ENCODE results near the gene SFSWAP. TPM values are rescaled to one million over a fixed set of nuclear protein-coding genes. Genes with fewer than 3 reads are reported as not detected.

Gene SFSWAP
- total and polyA plus RNA-seq, 2 of the 8 experiments (the other 6 are each of a cell fraction or from before 2014, with no cell fraction given) = 36.5 to 49.5 TPM

DNA sequence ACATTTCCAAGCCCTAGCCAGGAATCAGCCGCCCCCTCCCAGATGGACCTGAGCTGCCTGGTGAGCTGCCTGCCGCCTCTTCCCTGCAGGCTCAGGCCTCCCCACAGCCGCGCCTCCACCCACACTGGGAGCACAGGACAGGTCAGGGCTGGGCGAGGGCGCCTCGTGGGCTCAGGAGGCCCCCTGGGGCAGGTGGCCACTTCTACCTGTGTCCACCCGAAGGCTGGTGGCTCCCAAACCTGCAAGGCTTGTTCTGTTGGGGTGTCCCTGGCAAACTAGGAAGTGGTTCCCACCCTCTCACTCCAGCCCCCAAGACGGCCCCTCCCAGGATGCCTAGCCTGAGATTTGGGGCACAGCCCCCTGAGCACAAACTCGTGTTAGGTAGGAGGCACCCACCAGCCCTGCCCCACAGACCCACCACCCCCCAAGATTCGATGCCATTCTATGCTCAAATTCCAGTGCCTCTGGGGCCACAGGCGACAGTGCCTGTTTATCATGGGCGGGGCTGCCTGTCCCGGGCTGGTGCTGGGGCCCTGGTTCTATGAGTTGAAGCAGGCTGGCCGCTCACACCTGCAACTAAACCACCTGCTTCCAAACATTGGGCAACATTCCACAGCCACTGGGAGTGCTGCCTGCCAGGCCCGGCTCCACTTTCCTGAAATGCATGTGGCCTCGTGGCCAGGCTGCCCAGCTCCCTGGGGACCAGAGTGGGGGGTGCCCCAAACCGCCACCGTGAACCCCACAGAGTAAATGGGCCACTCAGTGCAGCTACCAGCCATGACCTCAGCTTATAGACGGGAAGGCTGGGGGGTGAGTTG, 124.1 kb downstream of the SFSWAP start:
- H3K9ac ChIP-seq (replicated peaks in 1 of 4; ENCODE audit: extremely low read depth in 1 of 4, low read depth in 3 of 4, low read length in 3 of 4) = no peak overlapping the region
- CTCF ChIA-PET (ENCODE audit: partially characterized antibody) = interaction anchor here (0.7 to 3.3 kb wide), 3 partner anchors 17 to 80 kb away, joined by 3 to 9 read pairs (median 4); no protein-coding TSS in a partner anchor
- H2BK120ac ChIP-seq (replicated peaks; ENCODE audit: low read depth, low read length) = no peak overlapping the region
- peaks cover 5 to 25% of the 10 kb centered on the region in 2 experiments for H4K20me1 ChIP-seq (replicated peaks in 1 of 2; ENCODE audit: control insufficient read depth in 1 of 2, insufficient read depth in 2 of 2, low read length in 2 of 2)
- H3K23me2 ChIP-seq (ENCODE audit: low read depth, low read length) = peaks cover 6% of the 10 kb centered on the region; the same call in 1 of the 2 replicates
- peaks cover 4% of the 10 kb centered on the region; the same call in 1 of the 2 replicates for H3K79me1 ChIP-seq (ENCODE audit: low read depth, low read length)
- no peak overlapping the region for H3K4me2 ChIP-seq (ENCODE audit: insufficient read depth in 1 of 2, low read depth in 2 of 2, low read length in 2 of 2)
- WGBS, 2 experiments (ENCODE audit: extremely low coverage in 1 of 2, insufficient coverage in 1 of 2, insufficient read length in 1 of 2, insufficient replicate concordance in 2 of 2, low coverage in 1 of 2, low lambda C conversion rate in 2 of 2, missing lambda C conversion rate in 1 of 2) = 91% methylated on average over 20 of the region's 20 CpGs; no CpG with 5 or more reads in 1 of the 2 experiments
- H3K27ac ChIP-seq (ENCODE audit: low read depth, low read length) = no peak overlapping the region; the same call in 1 of the 2 replicates
- H3K79me2 ChIP-seq (ENCODE audit: control insufficient read depth in 1 of 2, insufficient read depth in 2 of 2, low read length in 2 of 2) = peaks cover 0 to 20% of the 10 kb centered on the region in 2 experiments; a peak in 2 of 4 replicates
- H3K18ac ChIP-seq (ENCODE audit: extremely low read depth, low read length) = no peak overlapping the region
- H4K5ac ChIP-seq (ENCODE audit: insufficient read length, low read depth, low read length) = no peak overlapping the region
- H3K56ac ChIP-seq (replicated peaks; ENCODE audit: insufficient read length, low read depth, low read length) = no peak overlapping the region
- DNase-seq (ENCODE audit: low read depth in 1 of 2, low spot score in 2 of 2) = peak in 1 of 2 experiments; percentile 40
- FAIRE-seq = no peak
- H3K4me3 ChIP-seq (ENCODE audit: extremely low read depth in 1 of 4, insufficient read depth in 2 of 4, low read depth in 3 of 4, low read length in 4 of 4) = no peak overlapping the region
- no peak overlapping the region for H4K91ac ChIP-seq (replicated peaks; ENCODE audit: insufficient read length, low read length)
- no peak overlapping the region for H2BK15ac ChIP-seq (ENCODE audit: low read length)
- H2AK5ac ChIP-seq (ENCODE audit: low read depth, low read length) = no peak overlapping the region
- no peaks in the 10 kb centered on the region; a peak in 1 of 8 replicates for H3K36me3 ChIP-seq (ENCODE audit: control insufficient read depth in 2 of 4, insufficient read depth in 4 of 4, low read length in 3 of 4)
- peaks cover 0 to 2% (median under 1%) of the 10 kb centered on the region in 4 experiments; a peak in 2 of 7 replicates for H3K27me3 ChIP-seq (replicated peaks in 1 of 4; ENCODE audit: control insufficient read depth in 3 of 4, extremely low read depth in 1 of 4, insufficient read depth in 3 of 4, low read length in 3 of 4)
- H3K23ac ChIP-seq (ENCODE audit: insufficient read length) = no peak overlapping the region
- H3K9me3 ChIP-seq (ENCODE audit: insufficient read depth in 2 of 2, low read depth in 1 of 2, low read length in 1 of 2) = no peaks in the 10 kb centered on the region
- peak overlapping the region; percentile 2; the same call in 1 of the 2 replicates for H4K8ac ChIP-seq (ENCODE audit: extremely low read depth, insufficient read depth, low read length)
- H2AFZ ChIP-seq (ENCODE audit: low read length) = no peak overlapping the region
- POLR2A ChIA-PET (ENCODE audit: partially characterized antibody) = interaction anchor here (1.0 kb wide), 1 partner anchor 95 kb away, joined by 5 read pairs; no protein-coding TSS in a partner anchor
- H2BK20ac ChIP-seq (ENCODE audit: low read length) = no peak overlapping the region
- no peak overlapping the region for H3K14ac ChIP-seq (ENCODE audit: insufficient read length)
- H3K4ac ChIP-seq (replicated peaks; ENCODE audit: insufficient read length, low read depth, low read length) = no peak overlapping the region
- H3K4me1 ChIP-seq (replicated peaks in 1 of 4; ENCODE audit: control insufficient read depth in 3 of 4, insufficient read depth in 4 of 4, low read length in 3 of 4) = peaks cover 0 to 14% (median 7%) of the 10 kb centered on the region in 4 experiments; a peak in 6 of 7 replicates
- no peak overlapping the region for H2BK12ac ChIP-seq (ENCODE audit: low read depth, low read length)
- H2BK5ac ChIP-seq (ENCODE audit: low read depth, low read length) = no peak overlapping the region
- TF ChIP-seq TCF12 (IDR thresholded peaks at IDR 0.05; ENCODE audit: low read depth, low read length) (no peak), TAF7 (optimal IDR thresholded peaks at IDR 0.05; ENCODE audit: borderline replicate concordance, low read depth, low read length) (no peak), RFX5 (IDR thresholded peaks at IDR 0.05; ENCODE audit: borderline replicate concordance, low read depth, low read length) (no peak), CEBPB (IDR thresholded peaks at IDR 0.05; ENCODE audit: low read depth, low read length) (no peak), HDAC6 (IDR thresholded peaks at IDR 0.05; ENCODE audit: low read depth, low read length) (no peak), BRCA1 (IDR thresholded peaks at IDR 0.05; ENCODE audit: low read depth, low read length) (no peak), SIN3A (conservative IDR thresholded peaks at IDR 0.05 in 1 of 2, IDR thresholded peaks at IDR 0.05 in 1 of 2; ENCODE audit: low read depth in 1 of 2, low read length in 2 of 2) (no peak), POLR2AphosphoS5 (IDR thresholded peaks at IDR 0.05; ENCODE audit: low read depth, low read length) (no peak), SIRT6 (IDR thresholded peaks at IDR 0.05; ENCODE audit: low read length) (no peak), CTBP2 (IDR thresholded peaks at IDR 0.05; ENCODE audit: borderline replicate concordance, insufficient read depth, insufficient read length, low read length) (no peak), ATF3 (IDR thresholded peaks at IDR 0.05; ENCODE audit: insufficient read depth, low read depth, low read length) (no peak)
